Chondrocyte (in vitro differentiated cells): ENCODE measurements around the gene CYGB. TPM values are rescaled to one million over a fixed set of nuclear protein-coding genes. Genes with fewer than 3 reads are reported as not detected.

Experiments
- DNase-seq: peaks from one replicate; pipeline ENCODE4 v3.0.0; 2021; ENCODE audit warnings: mixed read lengths, low spot score
- H3K27ac Mint-ChIP-seq: one replicate; pipeline ENCODE4 v1.8.0; 2021; ENCODE audit warnings: mild to moderate bottlenecking, moderate library complexity, mixed read lengths; ENCODE audit not compliant: unreplicated experiment
- H3K27me3 Mint-ChIP-seq: 2 replicates; pipeline ENCODE4 v1.8.0; 2021; ENCODE audit warnings: low read depth, mixed read lengths
- H3K36me3 Mint-ChIP-seq: 2 replicates; pipeline ENCODE4 v1.8.0; 2021; ENCODE audit warnings: low read depth, mixed read lengths
- H3K4me1 Mint-ChIP-seq: 2 replicates; pipeline ENCODE4 v1.8.0; 2021; ENCODE audit warnings: low read depth, mild to moderate bottlenecking, mixed read lengths
- H3K4me3 Mint-ChIP-seq: one replicate; pipeline ENCODE4 v1.8.0; 2021; ENCODE audit warnings: mild to moderate bottlenecking, moderate library complexity, mixed read lengths; ENCODE audit not compliant: unreplicated experiment
- H3K9me3 Mint-ChIP-seq: 2 replicates; pipeline ENCODE4 v1.8.0; 2021; ENCODE audit warnings: low read depth, mixed read lengths
- total RNA-seq: library from RNA; stranded (reverse); gene quantifications from 3 replicates; pipeline ENCODE4 v1.2.1, GENCODE V29; 2021
- TF ChIP-seq, protein P1 (sequence below): fragments of 200-600 bp; sonication (generic); IDR thresholded peaks from 2 replicates; pipeline ENCODE4 v1.5.0; 2021; ENCODE audit warnings: antibody characterized with exemption, mild to moderate bottlenecking, moderate library complexity

The CYGB gene
- total RNA-seq, 1 donor from 2014 or later = 5.4 TPM

- H3K27me3 Mint-ChIP-seq = no peaks in the 10 kb centered on the region
- H3K36me3 Mint-ChIP-seq = no peaks in the 10 kb centered on the region
- no peak overlapping the region for H3K27ac Mint-ChIP-seq
- no peaks in the 10 kb centered on the region for H3K9me3 Mint-ChIP-seq
- TF ChIP-seq, protein P1, sequence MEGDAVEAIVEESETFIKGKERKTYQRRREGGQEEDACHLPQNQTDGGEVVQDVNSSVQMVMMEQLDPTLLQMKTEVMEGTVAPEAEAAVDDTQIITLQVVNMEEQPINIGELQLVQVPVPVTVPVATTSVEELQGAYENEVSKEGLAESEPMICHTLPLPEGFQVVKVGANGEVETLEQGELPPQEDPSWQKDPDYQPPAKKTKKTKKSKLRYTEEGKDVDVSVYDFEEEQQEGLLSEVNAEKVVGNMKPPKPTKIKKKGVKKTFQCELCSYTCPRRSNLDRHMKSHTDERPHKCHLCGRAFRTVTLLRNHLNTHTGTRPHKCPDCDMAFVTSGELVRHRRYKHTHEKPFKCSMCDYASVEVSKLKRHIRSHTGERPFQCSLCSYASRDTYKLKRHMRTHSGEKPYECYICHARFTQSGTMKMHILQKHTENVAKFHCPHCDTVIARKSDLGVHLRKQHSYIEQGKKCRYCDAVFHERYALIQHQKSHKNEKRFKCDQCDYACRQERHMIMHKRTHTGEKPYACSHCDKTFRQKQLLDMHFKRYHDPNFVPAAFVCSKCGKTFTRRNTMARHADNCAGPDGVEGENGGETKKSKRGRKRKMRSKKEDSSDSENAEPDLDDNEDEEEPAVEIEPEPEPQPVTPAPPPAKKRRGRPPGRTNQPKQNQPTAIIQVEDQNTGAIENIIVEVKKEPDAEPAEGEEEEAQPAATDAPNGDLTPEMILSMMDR = no peak
- DNase-seq = no peak
- peaks cover 14% of the 10 kb centered on the region for H3K4me1 Mint-ChIP-seq
- no peak overlapping the region for H3K4me3 Mint-ChIP-seq
Observed at GRCh38 chr17:76491271-76492122, 46.0 kb downstream of the CYGB start.

DNA sequence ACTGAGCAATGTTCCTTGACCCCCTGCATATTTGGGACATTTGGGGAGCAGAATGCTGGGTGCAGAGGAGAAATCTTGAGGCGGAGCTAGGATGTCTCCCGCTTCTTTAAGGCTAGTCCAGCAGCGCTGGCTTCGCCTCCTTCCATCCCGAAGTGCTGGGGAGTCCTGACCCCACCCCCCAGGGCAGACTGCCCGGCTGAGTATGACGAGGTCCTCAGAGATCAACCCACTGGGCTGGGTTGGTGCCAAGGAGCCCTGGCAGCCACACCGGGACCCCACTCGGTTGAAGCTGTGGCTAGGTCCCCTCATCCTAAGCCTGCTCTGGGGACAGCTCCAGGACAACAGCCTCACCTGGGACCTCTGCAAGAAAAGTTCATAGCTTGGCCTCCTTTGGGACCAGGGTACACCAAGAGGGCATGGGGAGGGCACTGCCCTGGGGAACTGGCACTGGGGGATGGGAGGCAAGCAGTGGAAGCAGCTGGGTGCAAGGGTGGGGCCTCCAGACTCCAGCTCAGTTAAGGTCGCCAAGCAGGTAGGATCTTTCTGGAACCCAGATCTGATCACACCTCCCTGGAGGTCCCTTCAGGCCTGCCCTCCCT, 47.3 kb downstream of the CYGB start:
- Mint-ChIP-seq H3K27ac (no peak overlapping the region), H3K4me3 (no peak overlapping the region), H3K27me3 (no peaks in the 10 kb centered on the region), H3K9me3 (no peaks in the 10 kb centered on the region), H3K4me1 (peaks cover 18% of the 10 kb centered on the region), H3K36me3 (no peaks in the 10 kb centered on the region)
- TF ChIP-seq, protein P1 = no peak
- no peak for DNase-seq

DNA sequence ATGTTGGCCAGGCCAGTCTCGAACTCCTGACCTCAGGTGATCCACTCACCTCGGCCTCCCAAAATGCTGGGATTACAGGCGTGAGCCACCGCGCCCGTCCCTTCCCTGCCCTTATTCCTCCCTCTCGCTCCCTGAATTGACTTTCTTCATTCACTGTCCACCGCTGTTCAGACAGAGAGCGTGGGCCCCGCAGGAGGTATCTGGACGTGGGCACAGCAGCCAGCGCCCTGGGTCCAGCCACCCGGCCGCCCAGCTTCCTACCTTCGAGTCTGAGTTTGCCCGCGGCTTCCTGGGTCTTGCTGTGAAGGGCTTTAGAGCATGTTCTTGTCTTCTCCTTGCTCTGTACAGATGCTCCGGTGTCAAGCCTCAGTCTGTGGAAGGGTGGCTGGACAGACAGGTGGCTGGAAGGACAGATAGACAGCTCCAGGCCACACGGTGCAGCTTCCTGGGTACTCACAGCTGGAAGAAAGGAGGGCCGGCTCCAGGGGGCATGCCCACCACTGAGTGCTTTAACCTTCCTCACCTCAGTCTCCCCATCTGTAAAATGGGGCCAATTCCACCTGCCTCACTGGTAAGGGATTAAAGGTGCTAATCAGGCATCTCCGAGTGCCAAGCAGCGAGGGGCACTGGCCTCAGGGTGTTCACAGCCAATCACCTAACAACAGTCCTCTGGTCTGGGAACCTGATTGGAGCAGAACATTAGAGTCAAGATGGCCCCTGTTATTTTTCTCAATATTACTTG, 49.9 kb downstream of the CYGB start:
- TF ChIP-seq, protein P1 = no peak
- no peak overlapping the region for H3K4me3 Mint-ChIP-seq
- DNase-seq = no peak
- H3K36me3 Mint-ChIP-seq = no peaks in the 10 kb centered on the region
- H3K9me3 Mint-ChIP-seq = no peaks in the 10 kb centered on the region
- H3K27ac Mint-ChIP-seq = no peak overlapping the region
- no peaks in the 10 kb centered on the region for H3K27me3 Mint-ChIP-seq
- H3K4me1 Mint-ChIP-seq = peaks cover 6% of the 10 kb centered on the region

GRCh38 chr17:76485569-76485968, 51.9 kb downstream of the CYGB start:
- H3K27ac Mint-ChIP-seq = no peak overlapping the region
- DNase-seq = no peak
- no peaks in the 10 kb centered on the region for H3K27me3 Mint-ChIP-seq
- H3K4me3 Mint-ChIP-seq = no peak overlapping the region
- H3K9me3 Mint-ChIP-seq = no peaks in the 10 kb centered on the region
- peaks cover 6% of the 10 kb centered on the region for H3K4me1 Mint-ChIP-seq
- H3K36me3 Mint-ChIP-seq = no peaks in the 10 kb centered on the region
- TF ChIP-seq, protein P1 = no peak

- no peak for DNase-seq
Observed at GRCh38 chr17:76484228-76484725, 53.2 kb downstream of the CYGB start.

More at GRCh38 chr17:76484228-76484725, 53.2 kb downstream of the CYGB start:
- Mint-ChIP-seq H3K4me1 (peaks cover 8% of the 10 kb centered on the region), H3K27me3 (no peaks in the 10 kb centered on the region), H3K4me3 (no peak overlapping the region), H3K27ac (no peak overlapping the region), H3K9me3 (no peaks in the 10 kb centered on the region), H3K36me3 (no peaks in the 10 kb centered on the region)
- TF ChIP-seq, protein P1 = no peak
